GM23338 (cell line): ENCODE measurements around the gene MESP2. TPM values are rescaled to one million over a fixed set of nuclear protein-coding genes. Genes with fewer than 3 reads are reported as not detected.

Experiments used
- ATAC-seq: fragments of 200-7000 bp; cut with Tn5 transposase; 3 replicates; pipeline ENCODE4 v1.9.1; 2020
- DNase-seq: peaks from one replicate; pipeline ENCODE4 v3.0.0-alpha.2; 2015; ENCODE audit warnings: low spot score
- H2AFZ ChIP-seq: fragments of 200-600 bp; sonication (generic); 2 replicates; pipeline ENCODE4 v1.8.0; 2016; ENCODE audit warnings: antibody characterized with exemption, mild to moderate bottlenecking, moderate library complexity
- H3F3A ChIP-seq: fragments of 200-600 bp; sonication (generic); replicated peaks from 2 replicates; pipeline ENCODE4 v1.8.0; 2017; ENCODE audit warnings: antibody characterized with exemption, mixed run types, low read depth
- H3K27ac ChIP-seq: fragments of 200-600 bp; sonication (generic); 2 replicates; pipeline ENCODE4 v1.6.1; 2016; ENCODE audit warnings: low read depth
- H3K27me3 ChIP-seq: fragments of 200-600 bp; sonication (generic); 2 replicates; pipeline ENCODE4 v1.8.0; 2016; ENCODE audit warnings: mild to moderate bottlenecking, mixed run types, moderate library complexity; ENCODE audit not compliant: insufficient read depth
- H3K36me3 ChIP-seq: fragments of 200-600 bp; sonication (generic); 2 replicates; pipeline ENCODE4 v1.8.0; 2016; ENCODE audit warnings: mild to moderate bottlenecking; ENCODE audit not compliant: insufficient read depth
- H3K4me1 ChIP-seq: fragments of 200-600 bp; sonication (generic); 2 replicates; pipeline ENCODE4 v1.8.0; 2016; ENCODE audit warnings: mild to moderate bottlenecking, moderate library complexity; ENCODE audit not compliant: insufficient read depth
- H3K4me2 ChIP-seq: fragments of 200-600 bp; sonication (generic); 2 replicates; pipeline ENCODE4 v1.7.1; 2017; ENCODE audit warnings: mixed run types
- H3K4me3 ChIP-seq: fragments of 200-600 bp; sonication (generic); 2 replicates; pipeline ENCODE4 v1.6.1; 2016; ENCODE audit warnings: mixed run types
- H3K79me2 ChIP-seq: fragments of 200-600 bp; sonication (generic); replicated peaks from 2 replicates; pipeline ENCODE4 v1.8.0; 2017; ENCODE audit warnings: mild to moderate bottlenecking; ENCODE audit not compliant: insufficient read depth
- H3K9me2 ChIP-seq: fragments of 200-600 bp; sonication (generic); 2 replicates; pipeline ENCODE4 v1.8.0; 2017; ENCODE audit not compliant: insufficient read depth
- H4K20me1 ChIP-seq: fragments of 200-600 bp; sonication (generic); replicated peaks from 2 replicates; pipeline ENCODE4 v1.8.0; 2017; ENCODE audit warnings: mild to moderate bottlenecking; ENCODE audit not compliant: insufficient read depth
- H3K27ac Mint-ChIP-seq: 2 replicates; pipeline ENCODE4 v1.8.0; 2020; ENCODE audit warnings: inconsistent platforms, mild to moderate bottlenecking, moderate library complexity, mixed read lengths
- H3K27me3 Mint-ChIP-seq: 3 replicates; pipeline ENCODE4 v1.8.0; 2022; ENCODE audit warnings: low read depth, mild to moderate bottlenecking, moderate library complexity, mixed read lengths, inconsistent platforms; ENCODE audit not compliant: insufficient read depth, poor library complexity
- H3K36me3 Mint-ChIP-seq: 3 replicates; pipeline ENCODE4 v1.8.0; 2021; ENCODE audit warnings: low read depth, mild to moderate bottlenecking, inconsistent platforms, moderate library complexity, mixed read lengths
- H3K4me1 Mint-ChIP-seq: 3 replicates; pipeline ENCODE4 v1.8.0; 2020; ENCODE audit warnings: mild to moderate bottlenecking, inconsistent platforms, mixed read lengths
- H3K4me3 Mint-ChIP-seq: 3 replicates; pipeline ENCODE4 v1.8.0; 2021; ENCODE audit warnings: moderate library complexity, mild to moderate bottlenecking, inconsistent platforms, mixed read lengths
- H3K9me3 Mint-ChIP-seq: 3 replicates; pipeline ENCODE4 v1.8.0; 2020; ENCODE audit warnings: moderate library complexity, mild to moderate bottlenecking, inconsistent platforms, mixed read lengths
- CREB1 ChIP-seq: fragments of 250-450 bp; sonication (Bioruptor Pico); IDR thresholded peaks from 2 replicates; pipeline ENCODE4 v1.5.0; 2020; ENCODE audit warnings: low read depth, mild to moderate bottlenecking, moderate library complexity
- EZH2phosphoT487 ChIP-seq: fragments of 200-600 bp; sonication (generic); IDR thresholded peaks from one replicate; pipeline ENCODE4 v1.8.1; 2018; ENCODE audit warnings: antibody characterized with exemption; ENCODE audit not compliant: unreplicated experiment
- JUNB ChIP-seq: IDR thresholded peaks from one replicate; pipeline ENCODE4 v1.6.1; 2016; ENCODE audit warnings: antibody characterized with exemption; ENCODE audit not compliant: unreplicated experiment
- POLR2AphosphoS5 ChIP-seq: IDR thresholded peaks from 2 replicates; pipeline ENCODE4 v1.6.1; 2016; ENCODE audit warnings: antibody characterized with exemption, low read depth
- STAT1 ChIP-seq: IDR thresholded peaks from one replicate; pipeline ENCODE4 v1.6.1; 2016; ENCODE audit warnings: antibody characterized with exemption; ENCODE audit not compliant: unreplicated experiment
- ZNF331 ChIP-seq: fragments of 250-450 bp; sonication (Bioruptor Pico); IDR thresholded peaks from 2 replicates; pipeline ENCODE4 v1.5.0; 2020; ENCODE audit warnings: low read depth, mild to moderate bottlenecking, moderate library complexity
- polyA plus RNA-seq: library from polyadenylated mRNA; unstranded; fragments of >200 nt; fragmentation: Nextera tagmentation; extraction: Ambion mirVana; gene quantifications from 2 replicates; pipeline ENCODE4 v1.2.1, GENCODE V29; 2016
- total RNA-seq: library from RNA; depleted of rRNA; stranded (reverse); fragments of >200 nt; shearing (Covaris generic); gene quantifications from 2 replicates; pipeline ENCODE4 v1.2.3, GENCODE V29; 2014
- TF ChIP-seq, protein P1 (sequence below), 2 experiments: fragments of 200-600 bp in 1 of 2; sonication (generic) in 1 of 2; conservative IDR thresholded peaks; 2 replicates each; pipeline versions ENCODE4 v1.5.1 to v1.6.1; 2016 to 2017; ENCODE audit warnings: antibody characterized with exemption in 2 of 2, low read depth in 2 of 2, mild to moderate bottlenecking in 2 of 2, moderate library complexity in 1 of 2
- TF ChIP-seq, protein P2 (sequence below): fragments of 250-450 bp; sonication (Bioruptor Pico); IDR thresholded peaks from 2 replicates; pipeline ENCODE4 v1.5.0; 2020; ENCODE audit warnings: mild to moderate bottlenecking, moderate library complexity

MESP2 gene
- total and polyA plus RNA-seq, 2 experiments from 2014 or later = 0.24 to 1.3 TPM

DNA sequence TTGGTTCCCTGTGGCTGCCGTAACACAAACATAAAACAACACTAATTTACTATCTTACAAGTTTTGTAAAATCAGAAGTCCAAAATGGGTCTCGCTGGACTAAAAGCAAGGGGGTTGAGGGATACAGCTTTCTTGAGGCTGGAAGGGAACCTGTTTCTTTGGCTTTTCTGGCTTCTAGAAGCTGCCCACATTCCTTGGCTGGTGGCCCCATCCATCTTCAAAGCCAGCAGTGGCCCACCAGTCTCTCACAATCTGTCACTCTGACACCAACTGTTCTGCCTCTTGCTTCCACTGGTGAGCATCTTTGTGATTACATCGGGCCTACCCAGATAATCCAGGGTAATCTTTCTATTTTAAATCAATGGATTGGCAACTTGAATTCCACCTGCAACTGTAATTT is 39.6 kb downstream of the MESP2 start:
- Histone ChIP-seq H3K4me2 (no peak overlapping the region), H3K4me3 (no peak overlapping the region), H3K4me1 (no peaks in the 10 kb centered on the region), H3K27ac (no peak overlapping the region), H2AFZ (no peak overlapping the region), H4K20me1 (no peaks in the 10 kb centered on the region; the same call in 1 of the 2 replicates), H3K79me2 (no peaks in the 10 kb centered on the region), H3K27me3 (peaks cover 37% of the 10 kb centered on the region), H3K36me3 (no peaks in the 10 kb centered on the region), H3F3A (no peaks in the 10 kb centered on the region), H3K9me2 (no peaks in the 10 kb centered on the region)
- Mint-ChIP-seq H3K36me3 (0 out of 3 replicates have a peak, but pooled peaks cover 6% of the 10 kb centered on the region), H3K27ac (no peak overlapping the region), H3K9me3 (peaks cover 14% of the 10 kb centered on the region), H3K4me1 (no peaks in the 10 kb centered on the region), H3K4me3 (peak overlapping the region; percentile 70), H3K27me3 (peaks cover 43% of the 10 kb centered on the region)
- TF ChIP-seq EZH2phosphoT487 = no peak
- no peak for TF ChIP-seq CREB1
- TF ChIP-seq, protein P1, sequence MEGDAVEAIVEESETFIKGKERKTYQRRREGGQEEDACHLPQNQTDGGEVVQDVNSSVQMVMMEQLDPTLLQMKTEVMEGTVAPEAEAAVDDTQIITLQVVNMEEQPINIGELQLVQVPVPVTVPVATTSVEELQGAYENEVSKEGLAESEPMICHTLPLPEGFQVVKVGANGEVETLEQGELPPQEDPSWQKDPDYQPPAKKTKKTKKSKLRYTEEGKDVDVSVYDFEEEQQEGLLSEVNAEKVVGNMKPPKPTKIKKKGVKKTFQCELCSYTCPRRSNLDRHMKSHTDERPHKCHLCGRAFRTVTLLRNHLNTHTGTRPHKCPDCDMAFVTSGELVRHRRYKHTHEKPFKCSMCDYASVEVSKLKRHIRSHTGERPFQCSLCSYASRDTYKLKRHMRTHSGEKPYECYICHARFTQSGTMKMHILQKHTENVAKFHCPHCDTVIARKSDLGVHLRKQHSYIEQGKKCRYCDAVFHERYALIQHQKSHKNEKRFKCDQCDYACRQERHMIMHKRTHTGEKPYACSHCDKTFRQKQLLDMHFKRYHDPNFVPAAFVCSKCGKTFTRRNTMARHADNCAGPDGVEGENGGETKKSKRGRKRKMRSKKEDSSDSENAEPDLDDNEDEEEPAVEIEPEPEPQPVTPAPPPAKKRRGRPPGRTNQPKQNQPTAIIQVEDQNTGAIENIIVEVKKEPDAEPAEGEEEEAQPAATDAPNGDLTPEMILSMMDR (conservative IDR thresholded peaks at IDR 0.05; ENCODE audit: low read depth in 2 of 2) = no peak
- TF ChIP-seq ZNF331 = no peak
- TF ChIP-seq JUNB = no peak
- no peak for TF ChIP-seq POLR2AphosphoS5
- no peak for TF ChIP-seq STAT1
- TF ChIP-seq, protein P2, sequence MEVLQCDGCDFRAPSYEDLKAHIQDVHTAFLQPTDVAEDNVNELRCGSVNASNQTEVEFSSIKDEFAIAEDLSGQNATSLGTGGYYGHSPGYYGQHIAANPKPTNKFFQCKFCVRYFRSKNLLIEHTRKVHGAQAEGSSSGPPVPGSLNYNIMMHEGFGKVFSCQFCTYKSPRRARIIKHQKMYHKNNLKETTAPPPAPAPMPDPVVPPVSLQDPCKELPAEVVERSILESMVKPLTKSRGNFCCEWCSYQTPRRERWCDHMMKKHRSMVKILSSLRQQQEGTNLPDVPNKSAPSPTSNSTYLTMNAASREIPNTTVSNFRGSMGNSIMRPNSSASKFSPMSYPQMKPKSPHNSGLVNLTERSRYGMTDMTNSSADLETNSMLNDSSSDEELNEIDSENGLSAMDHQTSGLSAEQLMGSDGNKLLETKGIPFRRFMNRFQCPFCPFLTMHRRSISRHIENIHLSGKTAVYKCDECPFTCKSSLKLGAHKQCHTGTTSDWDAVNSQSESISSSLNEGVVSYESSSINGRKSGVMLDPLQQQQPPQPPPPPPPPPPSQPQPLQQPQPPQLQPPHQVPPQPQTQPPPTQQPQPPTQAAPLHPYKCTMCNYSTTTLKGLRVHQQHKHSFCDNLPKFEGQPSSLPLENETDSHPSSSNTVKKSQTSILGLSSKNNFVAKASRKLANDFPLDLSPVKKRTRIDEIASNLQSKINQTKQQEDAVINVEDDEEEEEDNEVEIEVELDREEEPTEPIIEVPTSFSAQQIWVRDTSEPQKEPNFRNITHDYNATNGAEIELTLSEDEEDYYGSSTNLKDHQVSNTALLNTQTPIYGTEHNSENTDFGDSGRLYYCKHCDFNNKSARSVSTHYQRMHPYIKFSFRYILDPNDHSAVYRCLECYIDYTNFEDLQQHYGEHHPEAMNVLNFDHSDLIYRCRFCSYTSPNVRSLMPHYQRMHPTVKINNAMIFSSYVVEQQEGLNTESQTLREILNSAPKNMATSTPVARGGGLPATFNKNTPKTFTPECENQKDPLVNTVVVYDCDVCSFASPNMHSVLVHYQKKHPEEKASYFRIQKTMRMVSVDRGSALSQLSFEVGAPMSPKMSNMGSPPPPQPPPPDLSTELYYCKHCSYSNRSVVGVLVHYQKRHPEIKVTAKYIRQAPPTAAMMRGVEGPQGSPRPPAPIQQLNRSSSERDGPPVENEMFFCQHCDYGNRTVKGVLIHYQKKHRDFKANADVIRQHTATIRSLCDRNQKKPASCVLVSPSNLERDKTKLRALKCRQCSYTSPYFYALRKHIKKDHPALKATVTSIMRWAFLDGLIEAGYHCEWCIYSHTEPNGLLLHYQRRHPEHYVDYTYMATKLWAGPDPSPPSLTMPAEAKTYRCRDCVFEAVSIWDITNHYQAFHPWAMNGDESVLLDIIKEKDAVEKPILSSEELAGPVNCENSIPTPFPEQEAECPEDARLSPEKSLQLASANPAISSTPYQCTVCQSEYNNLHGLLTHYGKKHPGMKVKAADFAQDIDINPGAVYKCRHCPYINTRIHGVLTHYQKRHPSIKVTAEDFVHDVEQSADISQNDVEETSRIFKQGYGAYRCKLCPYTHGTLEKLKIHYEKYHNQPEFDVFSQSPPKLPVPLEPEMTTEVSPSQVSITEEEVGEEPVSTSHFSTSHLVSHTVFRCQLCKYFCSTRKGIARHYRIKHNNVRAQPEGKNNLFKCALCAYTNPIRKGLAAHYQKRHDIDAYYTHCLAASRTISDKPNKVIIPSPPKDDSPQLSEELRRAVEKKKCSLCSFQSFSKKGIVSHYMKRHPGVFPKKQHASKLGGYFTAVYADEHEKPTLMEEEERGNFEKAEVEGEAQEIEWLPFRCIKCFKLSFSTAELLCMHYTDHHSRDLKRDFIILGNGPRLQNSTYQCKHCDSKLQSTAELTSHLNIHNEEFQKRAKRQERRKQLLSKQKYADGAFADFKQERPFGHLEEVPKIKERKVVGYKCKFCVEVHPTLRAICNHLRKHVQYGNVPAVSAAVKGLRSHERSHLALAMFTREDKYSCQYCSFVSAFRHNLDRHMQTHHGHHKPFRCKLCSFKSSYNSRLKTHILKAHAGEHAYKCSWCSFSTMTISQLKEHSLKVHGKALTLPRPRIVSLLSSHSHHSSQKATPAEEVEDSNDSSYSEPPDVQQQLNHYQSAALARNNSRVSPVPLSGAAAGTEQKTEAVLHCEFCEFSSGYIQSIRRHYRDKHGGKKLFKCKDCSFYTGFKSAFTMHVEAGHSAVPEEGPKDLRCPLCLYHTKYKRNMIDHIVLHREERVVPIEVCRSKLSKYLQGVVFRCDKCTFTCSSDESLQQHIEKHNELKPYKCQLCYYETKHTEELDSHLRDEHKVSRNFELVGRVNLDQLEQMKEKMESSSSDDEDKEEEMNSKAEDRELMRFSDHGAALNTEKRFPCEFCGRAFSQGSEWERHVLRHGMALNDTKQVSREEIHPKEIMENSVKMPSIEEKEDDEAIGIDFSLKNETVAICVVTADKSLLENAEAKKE (CRISPR knock-in tag) = no peak
- DNase-seq (no peak), ATAC-seq (no peak)
